ENCODE data around the gene HOOK2.
A peak's percentile ranks its signal among the peaks of the same experiment; 100 is the strongest.
"Not testable (repeated sequence)": the region's sequence is repeated elsewhere in the genome, so short reads cannot be mapped to it uniquely, and the experiment has no call there.

The HOOK2 gene

DNA sequence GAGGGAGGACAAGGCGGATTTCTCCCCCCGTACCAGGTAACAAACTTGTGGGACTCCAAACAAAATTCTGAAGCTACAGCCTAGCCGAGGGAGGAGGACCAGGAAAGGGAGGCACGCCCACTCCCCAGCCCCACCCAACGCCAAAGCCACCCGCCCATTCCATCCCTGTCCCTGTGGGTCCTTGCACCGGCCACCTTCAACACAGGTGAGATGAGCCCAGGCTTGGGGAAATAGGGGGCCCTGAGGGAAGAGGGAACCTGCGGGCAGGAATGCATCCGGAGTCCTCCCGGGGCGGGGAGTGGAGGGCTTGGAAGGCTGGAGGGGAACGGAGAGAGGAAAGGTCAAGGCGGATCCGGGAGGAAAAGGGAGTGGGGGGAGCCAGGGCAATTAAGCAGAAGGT lies 23.7 kb downstream of the HOOK2 start, which contains the start of gene BEST2:
TSS of gene BEST2 (plus strand) at position 157 of the 400 bp plus-strand sequence. CDS start 802 bp downstream, outside the sequence.
- no peak for DNase-seq

DNA sequence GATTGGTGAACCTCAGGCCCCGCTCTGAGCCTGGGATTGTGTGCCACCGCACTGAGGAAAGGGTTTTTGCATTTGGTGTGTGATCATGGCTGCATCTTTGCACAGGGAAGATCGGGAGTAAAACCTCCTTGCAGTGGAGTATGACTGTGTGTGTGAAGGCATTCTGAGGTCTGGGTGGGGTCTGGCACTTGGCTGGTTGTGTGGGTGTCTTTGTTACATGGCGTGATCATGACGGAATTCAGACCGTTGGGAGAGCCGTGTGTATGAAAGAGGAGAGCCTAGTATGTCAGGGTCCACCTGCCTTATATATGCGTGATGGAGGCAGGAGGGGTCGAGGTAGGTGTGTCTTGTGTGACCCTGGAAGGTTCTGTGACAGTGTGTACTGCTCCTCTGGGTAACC lies 24.5 kb downstream of the HOOK2 start:
- DNase-seq: no peak

DNA sequence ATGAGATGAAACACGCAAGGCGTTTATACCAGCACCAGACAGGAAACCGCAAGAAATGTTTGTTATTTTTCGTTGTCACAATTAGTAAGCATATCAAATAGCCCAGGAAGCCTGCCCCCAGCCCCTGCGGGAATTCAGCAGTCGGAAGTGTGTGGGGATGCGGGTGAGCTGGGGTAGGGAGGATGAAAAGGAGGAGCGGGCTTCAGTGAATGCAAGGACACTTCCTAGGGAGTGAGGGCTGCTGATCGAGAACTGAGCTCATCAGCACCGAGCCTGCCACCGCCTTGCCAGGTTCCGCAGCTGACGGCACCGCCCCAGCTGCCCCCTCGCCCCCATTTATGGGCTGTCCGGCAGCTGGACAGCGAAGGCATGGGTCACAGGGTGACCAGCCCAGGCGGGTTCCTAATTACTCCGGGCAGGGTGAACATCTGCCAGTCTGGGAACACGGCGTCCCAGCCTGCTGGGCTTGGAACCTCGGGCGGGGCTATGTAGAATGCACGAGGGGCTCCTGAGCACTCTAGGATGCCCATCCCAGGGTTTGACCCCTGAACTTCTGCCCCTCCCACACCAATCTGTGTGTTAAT lies 25.3 kb downstream of the HOOK2 start:
- no peak for DNase-seq

DNA sequence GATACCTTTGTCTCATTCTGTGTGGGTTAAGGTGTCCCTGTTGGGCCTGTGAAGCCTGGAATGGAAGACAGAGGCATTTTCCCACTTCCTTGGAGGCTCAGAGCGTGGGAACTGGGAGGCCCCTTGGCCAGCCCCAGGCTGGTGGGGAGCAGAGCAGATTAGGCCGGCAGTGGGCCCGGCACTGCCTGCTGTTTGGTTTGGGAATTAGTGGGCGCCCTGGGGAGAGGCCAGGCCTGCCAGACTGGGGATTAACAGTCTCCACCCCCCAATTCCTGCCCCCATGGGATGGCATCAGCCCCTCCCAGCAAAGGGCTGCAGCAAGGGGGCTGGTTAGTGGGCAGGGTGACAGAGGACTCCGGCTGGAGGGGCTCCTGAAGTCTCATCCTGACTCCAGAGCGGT lies 26.9 kb downstream of the HOOK2 start:
- DNase-seq: no peak

DNA sequence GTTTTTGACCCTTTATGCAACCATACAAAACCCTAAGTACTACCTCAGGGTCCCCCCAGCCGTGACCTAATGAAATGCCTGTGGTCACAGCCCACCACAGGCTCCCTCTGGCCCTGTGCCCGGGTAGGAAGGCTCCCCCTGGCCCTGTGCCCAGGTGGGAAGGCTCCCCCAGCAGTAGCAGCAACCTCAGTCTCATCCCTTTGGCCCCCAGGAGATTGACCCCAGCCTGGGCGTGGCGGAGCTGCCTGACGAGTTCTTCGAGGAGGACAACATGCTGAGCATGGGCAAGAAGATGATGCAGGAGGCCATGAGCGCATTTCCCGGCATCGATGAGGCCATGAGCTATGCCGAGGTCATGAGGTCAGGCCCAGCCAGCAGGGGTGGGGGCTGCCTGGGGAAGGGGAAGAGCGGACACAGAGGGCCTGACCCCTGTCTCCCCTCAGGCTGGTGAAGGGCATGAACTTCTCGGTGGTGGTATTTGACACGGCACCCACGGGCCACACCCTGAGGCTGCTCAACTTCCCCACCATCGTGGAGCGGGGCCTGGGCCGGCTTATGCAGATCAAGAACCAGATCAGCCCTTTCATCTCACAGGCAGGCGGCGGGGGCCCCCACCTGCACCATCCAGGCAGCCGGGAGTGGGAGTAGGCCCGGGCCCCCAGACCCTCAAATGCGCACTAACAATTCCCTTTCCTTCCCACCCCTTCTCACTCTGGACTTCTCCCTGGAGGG lies 30.0 kb downstream of the HOOK2 start:
- DNase-seq: no peak

DNA sequence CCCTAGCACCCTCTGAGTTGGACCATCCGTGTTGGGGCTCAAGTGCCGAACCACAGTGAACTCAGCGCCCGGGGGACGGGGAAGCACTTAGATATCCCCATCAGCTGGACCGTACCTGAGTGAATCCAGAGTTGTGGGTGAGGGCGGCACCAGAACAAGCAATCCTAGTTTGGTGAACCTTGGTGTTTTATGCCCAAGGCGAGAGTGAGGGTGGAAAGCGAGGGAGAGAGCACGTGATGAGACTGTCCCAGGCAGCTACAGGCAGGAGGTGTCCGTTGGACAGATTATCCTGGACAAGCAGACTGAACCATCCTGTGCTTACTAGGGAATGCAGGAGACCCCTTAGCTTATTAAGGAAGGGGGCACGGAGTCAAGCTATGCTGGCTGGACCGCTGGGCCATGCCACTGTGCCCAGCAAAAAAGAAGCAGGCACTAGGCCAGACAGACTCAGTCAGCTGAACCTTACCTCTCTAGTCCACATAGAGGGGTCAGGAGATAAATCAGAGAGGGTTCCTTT lies 37.5 kb downstream of the HOOK2 start:
- DNase-seq: no peak

DNA sequence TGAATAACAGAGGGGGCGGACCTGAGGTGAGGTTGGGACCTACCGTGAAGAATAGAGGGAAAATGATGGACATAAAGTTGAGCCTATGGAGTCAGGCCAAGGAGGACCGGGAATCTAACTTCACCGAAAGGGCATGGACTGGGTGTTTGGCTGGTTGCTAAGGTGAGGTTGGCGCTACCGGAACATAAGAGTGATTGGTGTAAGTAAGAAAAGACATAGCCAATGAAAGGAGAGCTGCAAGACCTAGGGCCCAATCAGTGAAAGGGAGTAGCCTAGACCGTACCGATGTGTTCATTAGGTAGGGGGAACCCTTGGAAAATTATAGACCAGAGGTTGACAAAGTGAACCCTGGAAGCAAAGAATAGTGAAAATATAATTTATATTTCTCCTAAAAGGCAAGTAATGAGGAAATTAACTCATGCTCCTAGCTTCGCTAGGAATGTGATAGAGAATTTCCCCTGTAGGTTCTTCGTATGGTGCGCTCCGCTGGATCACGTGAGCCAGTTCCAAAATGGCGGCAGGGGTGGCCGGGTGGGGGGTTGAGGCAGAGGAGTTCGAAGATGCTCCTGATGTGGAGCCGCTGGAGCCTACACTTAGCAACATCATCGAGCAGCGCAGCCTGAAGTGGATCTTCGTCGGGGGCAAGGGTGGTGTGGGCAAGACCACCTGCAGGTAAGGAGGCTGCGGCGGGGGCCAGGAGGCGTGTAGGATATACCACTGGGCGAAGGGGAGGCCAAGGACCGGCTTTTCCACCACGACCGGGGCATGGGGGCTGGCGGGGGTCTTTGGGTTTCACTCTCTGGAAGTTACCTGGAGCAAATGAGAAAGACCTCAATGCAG lies 38.1 kb downstream of the HOOK2 start, which contains the start of gene GET3:
TSS of gene GET3 (plus strand) at position 503 of the 840 bp plus-strand sequence. CDS start at position 512, 9 bp downstream.
- DNase-seq: peak; percentile 87

DNA sequence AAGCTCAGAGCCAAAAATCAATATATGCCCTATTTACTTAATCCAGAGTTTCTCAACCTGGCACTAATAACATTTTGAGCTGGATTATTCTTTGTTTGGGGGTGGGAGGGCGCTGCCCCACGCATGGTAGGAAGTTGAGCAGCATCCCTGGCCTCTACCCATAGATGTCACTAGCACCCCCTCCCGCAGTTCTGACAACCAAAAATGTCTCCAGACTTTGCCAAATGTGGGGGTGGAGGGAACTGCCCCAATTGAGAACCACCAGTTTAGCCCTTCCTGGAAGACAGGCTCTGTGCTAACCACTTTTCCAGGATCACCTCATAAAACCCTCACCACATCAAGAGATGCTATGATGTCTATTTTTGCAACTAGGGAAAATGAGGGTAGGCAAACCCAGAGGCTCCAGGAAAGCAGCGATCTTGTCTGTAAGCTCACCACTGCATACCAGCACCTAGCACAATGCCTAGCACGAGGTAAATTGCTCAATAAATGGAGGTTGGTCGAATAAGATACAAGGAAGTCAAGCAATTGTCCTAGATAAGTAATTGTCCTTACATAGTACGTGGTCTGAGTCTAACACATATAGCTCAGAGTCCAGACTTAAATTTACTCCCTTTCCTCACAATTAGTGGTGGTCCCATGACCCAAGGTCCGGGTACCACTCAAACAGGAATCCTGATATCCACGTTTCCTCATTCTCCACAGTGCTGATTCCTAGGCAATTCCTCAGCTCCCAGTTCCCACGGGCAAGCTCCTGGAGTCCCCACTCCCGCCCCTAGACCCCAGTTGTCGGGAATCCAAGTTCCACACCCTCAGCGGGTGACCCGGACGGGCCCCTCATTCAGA lies 41.8 kb downstream of the HOOK2 start:
- DNase-seq: peak; percentile 78

DNA sequence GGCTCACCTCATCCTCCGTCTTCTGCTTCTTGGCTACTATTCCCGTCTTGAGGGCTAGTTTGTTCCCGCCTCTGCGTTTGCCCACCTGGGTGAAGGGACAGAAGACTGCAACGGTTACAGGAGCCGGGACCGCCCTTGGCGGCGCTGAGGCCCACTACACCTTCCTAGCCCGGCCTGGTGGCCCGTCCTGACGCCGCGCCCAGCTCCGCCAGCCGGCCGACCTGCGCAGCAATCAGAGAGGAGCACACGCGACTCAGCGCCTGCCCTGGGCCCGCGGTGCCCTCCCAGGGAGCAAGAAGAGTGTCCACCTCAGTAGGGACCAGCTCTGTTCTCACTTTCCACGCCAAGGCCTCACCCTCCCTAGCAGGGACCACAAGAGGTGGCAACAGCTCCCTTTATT lies 44.0 kb downstream of the HOOK2 start:
- no peak for DNase-seq

DNA sequence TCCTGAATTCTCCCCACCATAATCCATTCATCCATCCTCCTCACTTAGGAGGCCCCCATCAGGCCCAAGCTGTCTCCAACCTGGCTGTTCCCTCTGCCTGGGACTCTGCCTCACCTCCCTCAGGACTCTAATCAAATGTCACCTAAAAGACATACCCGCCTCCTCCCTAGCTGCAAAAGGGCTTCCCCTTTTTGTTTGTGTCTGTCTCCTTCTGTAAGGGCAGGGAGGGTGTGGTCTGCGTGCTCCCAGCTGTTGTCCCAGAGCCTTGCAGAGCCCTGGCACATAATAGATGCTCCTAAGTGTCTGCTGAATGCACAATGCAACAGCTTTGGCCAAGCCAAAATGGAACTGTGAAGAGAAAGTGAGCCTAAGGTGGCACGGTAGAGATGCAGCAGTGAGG lies 45.3 kb downstream of the HOOK2 start:
- DNase-seq: no peak

DNA sequence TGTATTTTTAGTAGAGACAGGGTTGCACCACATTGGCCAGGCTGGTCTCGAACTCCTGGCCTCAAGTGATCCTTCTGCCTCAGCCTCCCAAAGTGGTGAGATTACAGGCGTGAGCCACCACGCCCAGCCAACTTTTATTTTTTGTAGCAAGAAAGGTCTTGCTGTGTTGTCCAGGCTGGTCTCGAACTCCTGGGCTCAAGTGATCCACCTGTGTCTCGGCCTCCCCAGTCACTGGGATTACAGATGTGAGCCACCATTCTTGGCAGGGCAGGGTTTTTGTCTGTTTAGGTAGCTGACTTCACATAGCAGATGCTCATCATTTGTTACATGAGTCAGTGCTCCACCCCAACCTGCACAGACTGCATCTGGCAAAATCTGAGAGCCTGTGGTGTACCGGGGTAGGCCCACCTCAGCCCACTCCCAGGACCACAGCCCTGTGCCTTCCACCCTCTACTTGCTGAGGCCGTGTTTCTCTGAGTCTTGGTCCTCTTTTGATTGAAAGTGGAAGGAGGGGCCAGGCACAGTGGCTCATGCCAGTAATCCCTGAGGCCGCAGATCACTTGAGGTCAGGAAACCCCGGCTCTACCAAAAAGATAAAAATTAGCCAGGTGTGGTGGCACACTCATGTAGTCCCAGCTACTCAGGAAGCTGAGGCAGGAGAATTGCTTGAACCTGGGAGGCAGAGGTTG lies 47.5 kb downstream of the HOOK2 start:
- DNase-seq: no peak

DNA sequence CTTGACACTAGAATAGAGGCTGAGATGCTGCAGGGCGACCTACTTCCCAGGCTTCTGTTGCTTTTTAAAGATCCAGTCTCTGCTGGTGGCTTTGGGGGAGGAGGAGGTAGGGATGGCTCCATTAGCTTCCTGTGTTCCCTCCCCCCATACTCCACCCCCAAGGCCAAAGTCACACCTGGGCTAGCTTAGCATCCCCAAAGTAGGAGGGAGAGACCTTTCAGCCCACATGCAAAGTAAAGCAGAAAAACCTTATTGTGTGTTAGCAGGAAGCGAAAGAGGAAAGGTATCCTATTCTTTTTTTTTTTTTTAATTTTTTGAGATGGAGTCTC lies 48.4 kb downstream of the HOOK2 start:
- DNase-seq: no peak

DNA sequence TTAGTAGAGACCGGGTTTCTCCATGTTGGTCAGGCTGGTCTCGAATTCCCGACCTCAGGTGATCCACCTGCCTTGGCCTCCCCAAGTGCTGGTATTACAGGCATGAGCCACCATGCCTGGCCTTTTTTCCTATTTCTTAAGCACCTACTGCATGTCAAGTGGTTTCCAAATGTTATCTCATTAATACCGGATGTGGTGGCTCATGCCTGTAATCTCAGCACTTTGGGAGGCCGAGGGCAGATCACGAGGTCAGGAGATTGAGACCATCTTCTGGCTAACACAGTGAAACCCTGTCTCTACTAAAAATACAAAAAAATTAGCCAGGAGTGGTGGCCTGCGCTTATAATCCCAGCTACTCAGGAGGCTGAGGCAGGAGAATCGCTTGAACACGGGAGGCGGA lies 49.7 kb downstream of the HOOK2 start:
- DNase-seq: not testable (repeated sequence)

DNA sequence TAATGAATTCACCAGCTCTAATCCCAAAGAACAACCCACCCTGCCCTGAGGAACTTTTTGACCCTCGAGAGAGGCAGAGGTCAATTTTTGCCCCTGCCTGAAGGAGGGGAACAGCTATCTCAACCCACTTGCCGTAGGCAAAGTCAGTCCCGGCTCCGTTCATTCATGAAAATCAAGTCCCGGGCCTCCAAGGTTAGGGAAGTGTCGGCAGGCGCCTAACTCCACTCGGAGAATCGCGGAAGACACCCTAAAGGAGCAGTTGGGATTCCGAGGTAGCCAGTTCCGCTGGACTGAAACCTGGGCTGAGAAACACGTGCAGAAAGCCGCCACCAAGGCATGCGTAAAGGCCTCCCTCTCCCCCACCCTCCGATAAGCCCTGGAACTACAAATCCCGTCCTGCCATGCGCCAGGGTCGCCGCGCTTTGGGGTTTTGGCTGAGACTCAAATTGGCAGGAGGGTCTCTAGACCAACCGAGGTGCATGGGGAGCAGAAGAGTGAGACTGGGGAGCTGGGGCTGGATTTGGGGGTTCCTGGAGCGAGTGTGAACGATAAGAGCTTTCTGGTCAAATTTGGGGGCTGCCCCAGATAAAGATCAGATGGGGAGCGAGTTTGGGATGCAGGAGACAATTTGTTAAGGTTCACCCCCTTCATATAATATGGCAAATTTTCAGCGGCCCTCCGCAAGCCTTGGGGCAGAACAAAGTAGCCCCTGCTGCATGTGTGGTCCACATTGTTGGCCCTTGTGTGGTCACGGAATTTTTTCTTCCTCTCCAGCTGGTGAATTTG lies 51.5 kb downstream of the HOOK2 start, which contains the start of gene TNPO2:
TSS of gene TNPO2 (minus strand) at position 292 of the 786 bp plus-strand sequence. CDS start 2,955 bp downstream, outside the sequence.
- peak; percentile 89 for DNase-seq

DNA sequence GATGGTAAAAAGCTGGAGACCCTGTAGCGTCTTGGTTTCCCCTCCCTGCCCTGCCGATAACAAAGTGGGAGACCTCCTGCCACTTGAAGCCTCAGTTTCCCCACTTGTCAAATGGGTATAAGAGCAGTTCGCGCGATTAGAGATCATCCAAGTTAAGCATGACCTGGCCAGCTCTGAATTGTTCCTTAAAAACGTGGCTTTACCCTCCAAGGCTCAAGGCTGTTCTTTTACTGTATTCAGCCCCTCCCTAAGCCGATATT lies 52.0 kb downstream of the HOOK2 start:
- DNase-seq: peak; percentile 69

DNA sequence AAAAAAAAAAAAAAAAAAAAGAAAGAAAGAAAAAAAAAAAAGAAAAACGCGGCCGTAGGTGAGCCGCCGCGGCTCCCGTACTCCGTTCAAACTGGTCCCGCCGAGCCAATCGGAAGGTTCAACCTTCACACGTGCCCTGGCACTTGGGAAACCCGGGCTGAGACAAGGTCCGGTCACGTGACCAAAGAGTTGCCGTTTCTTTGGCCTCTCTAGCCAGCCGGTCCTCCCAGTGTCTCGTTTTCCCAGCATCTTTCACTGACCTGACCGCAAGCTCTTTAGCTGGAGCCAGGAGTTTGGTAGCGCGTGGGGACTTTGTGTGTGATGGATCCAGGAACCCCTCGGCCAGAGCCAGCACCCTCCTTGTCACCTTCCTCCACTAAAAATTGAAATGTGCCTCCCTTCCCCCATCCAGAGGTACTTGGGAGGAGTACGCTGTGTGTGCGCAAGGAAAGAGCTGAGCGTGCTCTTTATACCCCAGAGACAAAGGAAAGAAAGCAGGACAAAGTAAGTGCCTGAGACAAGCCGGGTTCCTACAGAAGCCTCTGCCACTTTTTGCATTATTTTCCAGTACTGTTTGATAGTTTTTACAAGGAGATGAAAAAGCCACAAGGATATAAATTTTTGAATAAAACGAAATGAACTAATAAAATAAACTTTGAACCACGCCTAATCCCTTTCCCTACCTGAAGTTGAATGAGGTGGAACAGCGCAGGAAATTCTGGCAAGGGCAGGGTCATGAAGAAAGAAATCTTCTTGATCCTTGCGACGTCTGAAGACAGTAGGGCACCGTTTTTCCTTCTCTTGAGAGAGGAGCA lies 52.6 kb downstream of the HOOK2 start:
- DNase-seq: peak; percentile 94

DNA sequence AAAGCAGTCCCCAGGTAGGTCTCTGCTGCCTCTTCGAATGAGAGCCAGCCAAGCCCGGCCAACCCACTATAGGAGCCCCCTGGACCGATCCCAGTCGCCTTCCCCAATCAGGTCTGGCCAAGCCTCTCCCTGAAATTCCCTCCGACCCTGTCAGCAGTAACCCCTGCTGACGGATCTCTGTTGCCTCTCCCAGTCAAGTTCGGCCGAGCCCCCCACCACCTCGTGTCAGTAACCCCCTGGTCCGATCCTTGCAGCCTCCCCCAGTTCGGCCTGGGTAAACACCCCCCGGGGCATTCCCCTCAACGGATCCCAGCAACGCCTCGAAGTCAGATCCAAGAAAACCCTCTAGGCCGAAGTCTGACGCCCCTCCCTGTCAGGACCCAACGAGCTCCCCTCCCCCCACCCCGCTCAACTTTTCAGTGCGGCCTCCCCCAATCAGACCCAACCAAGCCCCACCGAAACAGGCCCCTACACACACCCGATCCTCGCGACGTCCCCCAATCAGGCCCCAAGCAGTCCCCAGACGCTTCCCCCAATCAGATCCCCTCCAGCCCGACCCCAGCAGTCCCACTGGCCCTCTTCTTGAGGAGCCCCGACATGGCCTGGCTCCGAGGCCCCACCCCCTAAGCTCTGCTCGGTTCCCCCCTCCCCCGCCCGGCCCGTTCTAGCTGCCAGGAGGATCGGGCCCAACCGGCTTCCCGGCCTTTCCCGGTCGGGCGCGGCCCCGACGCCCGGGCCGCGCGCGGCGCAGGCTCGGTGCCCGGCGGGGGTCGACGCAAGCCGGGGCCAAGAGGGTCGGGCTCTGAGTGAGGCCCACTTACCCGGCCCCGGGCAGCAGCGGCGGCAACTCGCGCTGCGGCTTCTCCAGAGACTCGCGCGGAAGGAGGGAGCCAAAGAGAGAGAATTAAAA lies 53.4 kb downstream of the HOOK2 start:
- peak; percentile 68 for DNase-seq

DNA sequence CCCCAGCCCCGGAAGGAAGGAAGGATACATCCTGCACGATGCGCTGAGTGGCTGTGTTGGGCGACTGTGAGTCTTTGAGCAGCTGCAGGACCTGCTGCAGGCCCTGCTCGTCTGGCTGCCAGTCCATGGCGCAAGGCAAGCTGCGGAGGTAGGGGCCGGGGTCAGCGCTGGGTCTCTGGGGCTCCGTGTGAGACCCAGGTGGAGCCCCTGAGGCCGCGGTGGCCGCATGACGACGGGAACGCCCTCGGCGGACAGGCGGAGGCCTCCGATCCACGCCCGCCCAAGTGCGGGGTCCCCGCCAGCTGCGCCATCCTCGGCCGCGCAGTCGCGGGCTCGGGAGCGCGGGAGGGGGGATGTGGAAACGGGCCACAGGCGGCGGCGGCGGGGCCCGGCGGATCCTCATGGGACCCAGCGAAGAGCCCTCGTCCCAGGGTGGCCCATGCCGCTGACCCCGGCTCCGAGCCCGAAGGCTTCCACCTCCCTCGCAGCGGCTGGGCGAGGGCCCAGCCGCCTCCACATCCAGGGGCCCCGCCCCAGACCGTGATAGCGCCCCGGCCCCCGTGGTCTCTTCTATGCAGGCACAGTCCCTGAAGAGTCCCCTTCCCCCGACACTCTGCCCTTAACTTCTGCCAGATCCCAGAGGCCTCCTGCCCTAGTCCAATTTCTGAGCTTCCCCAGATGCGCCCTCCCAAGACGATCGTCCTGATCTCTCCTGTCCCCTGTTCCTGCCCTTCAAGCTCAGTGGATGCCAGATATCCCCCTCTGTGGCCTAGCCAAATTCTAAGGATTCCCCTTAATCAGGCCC lies 54.3 kb downstream of the HOOK2 start:
- no peak for DNase-seq
